ENCODE measurements around the gene MADCAM1.

The MADCAM1 gene

GRCh38 chr19:458091-459042 is 37.9 kb upstream of the MADCAM1 start:
- no peak for TF ChIP-seq CTCF (IDR thresholded peaks at IDR 0.05; ENCODE audit: insufficient read depth, low read length, missing control alignments)
- ChIA-PET CTCF (no interaction called here), POLR2A (no interaction called here)
- no peak overlapping the region for H3K4me3 ChIP-seq (ENCODE audit: low read depth, low read length)
- DNase-seq (ENCODE audit: low read depth, low spot score), result no peak

DNA sequence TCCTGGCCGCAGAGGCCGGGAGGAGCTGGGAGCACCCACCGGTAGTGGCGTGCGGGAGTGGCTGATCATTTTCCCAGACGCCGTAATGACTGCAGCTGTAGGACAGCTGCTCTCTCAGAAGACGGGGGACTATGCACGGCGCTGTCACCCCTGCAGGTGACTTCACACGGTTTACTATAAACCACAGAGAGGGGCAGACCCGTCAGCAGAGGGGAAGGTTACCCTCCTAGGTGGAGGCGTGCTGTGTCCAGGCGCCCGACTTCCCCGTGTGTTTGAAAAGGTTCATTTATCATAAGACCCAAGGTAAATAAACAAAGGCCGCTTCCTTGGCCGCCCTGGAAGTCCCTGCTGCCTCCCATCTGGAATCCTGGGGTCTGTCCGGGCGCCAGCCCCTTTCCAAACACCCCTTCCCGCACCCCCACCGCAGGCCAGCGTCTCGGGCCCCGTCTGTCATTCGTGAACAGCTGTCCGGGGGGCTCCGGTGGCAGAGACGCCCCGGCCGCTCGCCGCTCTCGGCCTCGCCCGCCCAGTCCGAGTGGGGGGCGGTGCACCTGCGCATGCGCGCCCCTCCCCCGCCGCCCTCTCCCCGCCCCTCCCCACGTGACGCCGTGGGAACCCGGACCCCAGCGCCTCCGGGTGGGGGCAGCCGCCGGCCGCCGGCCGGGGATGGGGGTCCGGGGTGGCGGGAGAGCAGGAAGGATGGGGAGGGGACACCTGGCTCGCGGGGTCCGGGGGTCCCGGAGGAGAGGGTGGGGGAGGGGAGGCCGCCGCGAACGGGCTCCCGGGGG is 36.4 kb upstream of the MADCAM1 start:
- TF ChIP-seq CTCF (IDR thresholded peaks at IDR 0.05; ENCODE audit: insufficient read depth, low read length, missing control alignments), result no peak
- POLR2A ChIA-PET, result no interaction called here
- DNase-seq (ENCODE audit: low read depth, low spot score), result no peak
- CTCF ChIA-PET, result no interaction called here
- H3K4me3 ChIP-seq (ENCODE audit: low read depth, low read length), result peak overlapping the region; percentile 51

GRCh38 chr19:460877-461720 is 35.2 kb upstream of the MADCAM1 start, which contains the start of gene SHC2:
Gene SHC2, minus strand, starts transcription at chr19:461033. Its CDS starts 37 bp downstream, at chr19:460996.
- DNase-seq (ENCODE audit: low read depth, low spot score), result no peak
- ChIA-PET CTCF (no interaction called here), POLR2A (no interaction called here)
- no peak for TF ChIP-seq CTCF (IDR thresholded peaks at IDR 0.05; ENCODE audit: insufficient read depth, low read length, missing control alignments)
- H3K4me3 ChIP-seq (ENCODE audit: low read depth, low read length), result peak within 1 kb of the TSS; percentile 51

GRCh38 chr19:461721-462551 is 34.4 kb upstream of the MADCAM1 start:
- H3K4me3 ChIP-seq (ENCODE audit: low read depth, low read length), result no peak overlapping the region
- POLR2A ChIA-PET, result no interaction called here
- DNase-seq (ENCODE audit: low read depth, low spot score), result no peak

More at GRCh38 chr19:461721-462551, 34.4 kb upstream of the MADCAM1 start:
- CTCF ChIA-PET, result interaction anchor here (0.6 kb wide), 1 partner anchor 19 kb away, joined by 3 read pairs; no protein-coding TSS in a partner anchor
- TF ChIP-seq CTCF (IDR thresholded peaks at IDR 0.05; ENCODE audit: insufficient read depth, low read length, missing control alignments), result no peak

Data from AG04449 (cell line).